Measurements from ENCODE around the gene DERL3. TPM values are rescaled to one million over a fixed set of nuclear protein-coding genes. Genes with fewer than 3 reads are reported as not detected.

Gene DERL3
- total RNA-seq, 2 experiments from 2014 or later, result 4.0 to 5.9 TPM

GRCh38 chr22:23828800-23829680 is 9.8 kb downstream of the DERL3 start:
- H3K36me3 Mint-ChIP-seq, result peaks cover 14% of the 10 kb centered on the region
- no peak overlapping the region for H3K4me3 Mint-ChIP-seq
- no peak overlapping the region for H3K27ac Mint-ChIP-seq
- H3K4me1 Mint-ChIP-seq, result no peaks in the 10 kb centered on the region
- no peaks in the 10 kb centered on the region for H3K27me3 Mint-ChIP-seq
- no peak for DNase-seq
- no peaks in the 10 kb centered on the region for H3K9me3 Mint-ChIP-seq

DNA sequence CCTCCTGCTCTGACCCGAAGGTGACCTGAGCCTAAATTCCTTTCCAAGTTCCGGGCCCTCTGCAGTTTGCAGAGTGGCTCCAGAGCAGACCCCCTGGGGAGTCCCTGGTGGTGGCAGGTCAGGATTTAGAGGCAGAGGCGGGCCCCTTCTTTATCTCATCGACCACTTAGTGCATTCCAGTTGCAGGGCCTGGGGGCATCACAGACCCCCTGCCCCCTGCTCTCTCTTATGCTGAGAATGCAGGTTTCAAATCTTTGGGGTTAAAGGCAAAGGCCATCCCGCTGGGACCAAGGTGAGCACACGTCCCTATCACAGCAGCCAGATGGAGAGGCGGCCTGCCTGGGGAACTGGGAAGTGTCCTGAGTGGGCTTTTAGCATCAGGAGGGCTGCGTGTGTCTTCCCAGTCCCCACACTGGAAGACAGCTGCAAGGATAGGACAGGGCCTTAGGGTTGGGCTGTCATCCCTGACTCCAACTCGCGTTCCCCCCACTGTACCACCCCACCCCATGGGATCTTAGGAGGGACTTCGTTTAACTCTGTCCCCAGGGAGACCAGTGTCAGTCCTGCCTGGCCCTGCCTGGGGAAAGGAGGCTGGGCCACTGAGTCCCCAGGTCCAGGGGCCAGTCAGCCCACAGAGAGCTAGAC is 11.3 kb downstream of the DERL3 start:
- Mint-ChIP-seq H3K9me3 (no peaks in the 10 kb centered on the region), H3K4me1 (no peaks in the 10 kb centered on the region), H3K4me3 (no peak overlapping the region), H3K36me3 (peaks cover 19% of the 10 kb centered on the region), H3K27ac (no peak overlapping the region), H3K27me3 (no peaks in the 10 kb centered on the region)
- no peak for DNase-seq

DNA sequence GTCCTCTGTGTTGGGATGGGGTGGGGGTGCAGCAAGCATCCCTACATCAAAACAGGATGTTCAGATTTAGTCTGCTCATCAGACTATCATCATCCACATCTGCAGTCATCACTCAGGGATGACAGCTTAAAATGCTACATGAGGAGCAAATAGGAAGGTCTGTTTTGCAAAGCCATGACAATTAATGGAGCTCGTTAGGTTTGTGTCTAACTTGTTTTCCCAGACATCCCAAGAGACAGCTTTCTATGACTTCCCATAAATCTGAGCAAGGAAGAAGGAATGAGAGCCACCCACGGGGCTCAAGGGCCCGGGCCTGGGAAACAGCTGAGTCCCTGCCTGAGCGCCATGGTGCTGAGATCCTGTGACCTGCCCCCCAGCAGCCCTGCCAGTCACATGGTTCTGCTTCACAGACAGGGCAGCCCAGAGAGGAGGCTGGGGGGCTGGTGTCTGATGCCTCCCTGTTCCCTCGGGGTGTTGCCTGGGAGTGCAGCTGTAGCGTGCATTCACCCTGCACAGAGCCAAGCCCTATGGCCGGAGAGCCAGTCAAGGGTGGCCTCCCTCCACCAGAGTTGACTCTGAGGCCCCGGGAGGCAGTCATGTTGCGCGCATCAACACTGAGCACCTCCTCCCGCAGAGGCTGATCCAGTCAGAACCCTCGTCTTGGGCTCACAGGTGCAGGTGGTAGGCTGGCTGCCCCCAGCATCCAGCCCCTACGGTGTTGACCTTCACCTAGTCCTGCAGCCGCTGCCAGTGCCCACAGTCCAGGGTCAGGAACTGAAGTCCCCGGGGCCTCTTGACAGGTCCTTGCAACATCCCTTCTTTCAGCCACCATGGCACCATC is 12.1 kb downstream of the DERL3 start:
- H3K27me3 Mint-ChIP-seq, result no peaks in the 10 kb centered on the region
- H3K9me3 Mint-ChIP-seq, result no peaks in the 10 kb centered on the region
- H3K27ac Mint-ChIP-seq, result peak overlapping the region; percentile 26
- peaks cover 19% of the 10 kb centered on the region for H3K36me3 Mint-ChIP-seq
- H3K4me1 Mint-ChIP-seq, result no peaks in the 10 kb centered on the region
- no peak for DNase-seq
- no peak overlapping the region for H3K4me3 Mint-ChIP-seq

- H3K27ac Mint-ChIP-seq, result peak overlapping the region; percentile 39
- H3K36me3 Mint-ChIP-seq, result peaks cover 21% of the 10 kb centered on the region
- H3K4me1 Mint-ChIP-seq, result peaks cover 7% of the 10 kb centered on the region
- no peaks in the 10 kb centered on the region for H3K9me3 Mint-ChIP-seq
- DNase-seq, result no peak
- H3K4me3 Mint-ChIP-seq, result no peak overlapping the region
- H3K27me3 Mint-ChIP-seq, result no peaks in the 10 kb centered on the region
Measured at GRCh38 chr22:23825246-23825905, 13.4 kb downstream of the DERL3 start.

GRCh38 chr22:23824476-23825245 is 14.1 kb downstream of the DERL3 start:
- H3K27ac Mint-ChIP-seq, result no peak overlapping the region
- DNase-seq, result no peak
- peaks cover 24% of the 10 kb centered on the region for H3K36me3 Mint-ChIP-seq
- no peaks in the 10 kb centered on the region for H3K9me3 Mint-ChIP-seq
- no peak overlapping the region for H3K4me3 Mint-ChIP-seq
- H3K27me3 Mint-ChIP-seq, result no peaks in the 10 kb centered on the region
- H3K4me1 Mint-ChIP-seq, result peaks cover 8% of the 10 kb centered on the region

- H3K4me1 Mint-ChIP-seq, result peaks cover 8% of the 10 kb centered on the region
- no peaks in the 10 kb centered on the region for H3K27me3 Mint-ChIP-seq
- peaks cover 27% of the 10 kb centered on the region for H3K36me3 Mint-ChIP-seq
- H3K9me3 Mint-ChIP-seq, result no peaks in the 10 kb centered on the region
- no peak overlapping the region for H3K4me3 Mint-ChIP-seq
- H3K27ac Mint-ChIP-seq, result no peak overlapping the region
- DNase-seq, result no peak
Measured at GRCh38 chr22:23823331-23823791, 15.4 kb downstream of the DERL3 start.

DNA sequence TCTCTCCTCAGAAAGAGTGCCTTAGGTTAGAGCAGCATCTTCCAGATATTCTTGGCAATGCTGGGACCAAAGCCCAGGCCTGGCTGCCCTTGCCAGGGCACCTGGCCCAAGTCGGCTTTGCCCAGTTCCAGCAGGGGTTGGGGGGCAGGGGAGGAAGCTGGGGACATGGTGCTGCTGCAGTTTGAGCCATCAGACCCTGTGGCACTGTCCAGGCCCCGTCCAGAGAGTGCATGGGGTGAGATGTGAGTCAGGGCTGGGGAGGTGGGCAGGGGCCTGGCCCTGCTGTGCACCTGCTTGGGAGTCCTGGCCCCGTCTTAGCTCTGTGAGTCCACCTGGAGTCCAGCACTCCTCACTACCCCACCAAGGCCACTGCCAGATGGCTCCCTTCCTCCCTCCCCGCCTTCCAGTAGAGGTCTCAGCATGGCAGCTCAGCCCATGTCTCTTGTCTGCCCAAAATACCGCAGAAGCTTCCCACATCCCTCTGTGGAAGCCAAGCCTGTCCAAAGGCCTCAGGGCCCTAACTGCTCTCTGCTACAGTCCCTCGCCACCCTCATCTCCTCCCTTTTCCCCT is 16.6 kb downstream of the DERL3 start:
- Mint-ChIP-seq H3K9me3 (no peaks in the 10 kb centered on the region), H3K4me3 (no peak overlapping the region), H3K4me1 (peaks cover 8% of the 10 kb centered on the region), H3K36me3 (peaks cover 29% of the 10 kb centered on the region), H3K27me3 (no peaks in the 10 kb centered on the region), H3K27ac (no peak overlapping the region)
- DNase-seq, result no peak

DNA sequence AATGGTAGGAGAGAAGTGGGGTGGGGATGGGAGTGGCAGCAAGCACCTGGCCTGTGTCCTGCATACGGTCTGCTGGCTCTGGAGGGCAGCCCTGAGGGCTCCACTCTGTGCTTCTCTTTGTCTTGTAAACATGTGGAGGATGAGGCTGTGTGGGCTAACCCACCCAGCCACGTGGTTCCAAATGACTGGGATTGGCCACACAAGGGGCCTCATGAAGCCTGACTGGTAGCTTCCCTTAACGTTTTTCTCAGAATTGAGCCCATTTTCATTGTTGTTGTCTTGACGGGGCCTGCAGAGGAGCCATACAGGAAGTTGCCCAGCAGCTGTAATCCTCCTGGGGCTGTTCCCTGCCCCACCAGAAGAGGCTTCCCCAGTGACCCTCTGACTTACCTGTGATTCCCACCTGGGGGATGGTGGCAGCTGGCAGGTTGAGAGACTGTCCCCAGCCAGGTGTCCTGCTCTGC is 18.0 kb downstream of the DERL3 start:
- Mint-ChIP-seq H3K27ac (peak overlapping the region; percentile 72), H3K9me3 (no peaks in the 10 kb centered on the region), H3K4me1 (peaks cover 8% of the 10 kb centered on the region), H3K27me3 (no peaks in the 10 kb centered on the region), H3K4me3 (no peak overlapping the region), H3K36me3 (peaks cover 30% of the 10 kb centered on the region)
- peak; percentile 13 for DNase-seq

DNA sequence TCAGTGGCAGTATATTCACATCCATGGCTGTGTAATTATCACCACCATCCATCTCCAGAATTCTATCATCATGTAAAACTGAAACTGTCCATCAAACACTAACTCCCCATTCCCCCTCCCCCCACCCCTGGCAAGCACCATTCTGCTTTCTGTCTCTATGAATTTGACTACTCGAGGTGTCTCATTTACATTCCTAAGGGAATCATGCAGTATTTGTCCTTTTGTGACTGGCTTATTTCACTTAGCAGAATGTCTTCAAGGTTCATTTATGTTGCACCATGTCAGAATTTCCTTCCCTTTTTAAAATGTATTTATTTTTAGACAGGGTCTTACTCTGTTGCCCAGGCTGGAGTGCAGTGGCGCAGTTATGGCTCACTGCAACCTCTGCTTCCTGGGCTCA is 20.3 kb downstream of the DERL3 start:
- no peak overlapping the region for H3K27ac Mint-ChIP-seq
- H3K36me3 Mint-ChIP-seq, result peaks cover 27% of the 10 kb centered on the region
- peaks cover 8% of the 10 kb centered on the region for H3K4me1 Mint-ChIP-seq
- no peaks in the 10 kb centered on the region for H3K9me3 Mint-ChIP-seq
- H3K27me3 Mint-ChIP-seq, result no peaks in the 10 kb centered on the region
- DNase-seq, result no peak
- H3K4me3 Mint-ChIP-seq, result no peak overlapping the region

DNA sequence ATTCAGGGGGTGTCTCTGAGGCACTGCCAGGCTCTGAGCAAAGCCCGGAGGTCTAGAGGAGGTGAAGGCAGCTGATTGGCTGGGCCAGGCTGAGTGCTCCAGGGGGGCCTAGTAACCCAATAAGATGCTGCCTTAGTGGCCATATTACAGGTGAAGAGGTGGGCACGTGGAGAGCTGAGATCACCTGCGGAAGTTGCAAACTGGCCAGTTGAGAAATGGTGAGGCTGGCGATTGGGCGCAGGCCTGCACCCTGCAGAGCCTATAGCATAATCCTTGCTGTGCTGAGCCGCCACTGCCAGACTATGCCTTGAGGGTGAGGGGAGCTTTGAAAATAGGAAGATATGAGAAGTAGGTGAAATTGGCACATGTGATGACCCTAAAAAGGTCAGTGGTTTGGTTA is 21.7 kb downstream of the DERL3 start:
- DNase-seq, result no peak
- H3K27ac Mint-ChIP-seq, result no peak overlapping the region
- peaks cover 8% of the 10 kb centered on the region for H3K4me1 Mint-ChIP-seq
- H3K4me3 Mint-ChIP-seq, result no peak overlapping the region
- H3K27me3 Mint-ChIP-seq, result no peaks in the 10 kb centered on the region
- no peaks in the 10 kb centered on the region for H3K9me3 Mint-ChIP-seq
- H3K36me3 Mint-ChIP-seq, result peaks cover 23% of the 10 kb centered on the region

DNA sequence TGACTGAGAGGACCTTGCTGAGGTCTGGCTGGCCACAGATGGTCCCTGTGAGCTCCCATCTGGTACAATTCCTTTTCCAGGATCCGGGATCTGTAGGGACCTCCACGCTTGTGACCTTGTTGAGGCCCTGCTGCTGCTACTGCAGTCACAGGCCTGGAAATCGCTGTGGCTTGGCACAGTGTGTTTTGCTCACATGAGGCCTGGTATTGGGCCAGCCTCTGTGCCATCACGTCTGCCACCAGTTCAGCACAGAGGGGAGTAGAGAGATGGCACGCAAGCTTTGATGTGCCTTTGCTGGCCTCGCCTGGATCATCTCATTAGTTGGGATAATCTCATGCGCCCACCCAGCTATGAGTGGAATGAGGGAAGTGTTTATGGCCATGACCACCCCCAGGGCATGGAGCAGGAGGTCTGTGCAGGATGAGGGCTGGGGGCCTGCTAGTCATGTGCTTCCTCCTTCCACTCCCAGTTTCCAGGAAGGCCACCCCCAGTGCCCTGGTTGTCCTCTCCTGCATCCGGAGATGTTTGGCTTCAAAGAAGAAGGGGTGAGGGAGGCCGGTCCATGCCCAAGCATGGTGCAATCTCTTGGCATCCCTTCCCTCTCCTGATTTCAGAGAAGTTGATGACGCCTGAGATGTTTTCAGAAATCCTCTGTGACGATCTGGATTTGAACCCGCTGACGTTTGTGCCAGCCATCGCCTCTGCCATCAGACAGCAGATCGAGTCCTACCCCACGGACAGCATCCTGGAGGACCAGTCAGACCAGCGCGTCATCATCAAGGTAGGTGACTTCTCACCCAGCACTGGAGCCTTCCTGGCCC is 22.4 kb downstream of the DERL3 start:
- no peak for DNase-seq
- H3K27ac Mint-ChIP-seq, result no peak overlapping the region

GRCh38 chr22:23815541-23816155 is 23.2 kb downstream of the DERL3 start:
- Mint-ChIP-seq H3K27ac (no peak overlapping the region), H3K4me3 (no peak overlapping the region), H3K4me1 (peaks cover 4% of the 10 kb centered on the region), H3K36me3 (peaks cover 22% of the 10 kb centered on the region), H3K27me3 (no peaks in the 10 kb centered on the region), H3K9me3 (no peaks in the 10 kb centered on the region)
- DNase-seq, result no peak

More for the DNA sequence above, 22.4 kb downstream of the DERL3 start:
- Mint-ChIP-seq H3K36me3 (peaks cover 23% of the 10 kb centered on the region), H3K4me3 (no peak overlapping the region), H3K4me1 (peaks cover 8% of the 10 kb centered on the region), H3K9me3 (no peaks in the 10 kb centered on the region), H3K27me3 (no peaks in the 10 kb centered on the region)

DNA sequence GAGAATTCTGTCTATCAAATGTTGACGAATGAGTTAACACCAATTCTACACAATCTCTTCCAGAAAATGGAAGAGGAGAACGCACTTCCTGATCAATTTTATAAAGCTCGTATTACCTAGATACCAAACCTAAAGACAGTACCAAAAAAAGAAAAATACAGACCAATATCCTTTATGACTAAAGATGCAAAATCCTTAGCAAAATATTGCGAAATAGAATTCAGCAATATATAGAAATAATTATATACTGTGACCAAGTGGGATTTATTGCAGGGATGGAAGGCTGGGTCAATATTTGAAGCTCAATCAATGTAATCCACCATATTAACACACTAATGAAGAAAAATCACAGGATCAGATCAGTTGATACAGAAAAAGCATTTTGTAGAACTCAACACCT is 26.4 kb downstream of the DERL3 start:
- DNase-seq, result no peak
- Mint-ChIP-seq H3K27me3 (no peaks in the 10 kb centered on the region), H3K36me3 (peaks cover 10% of the 10 kb centered on the region), H3K27ac (no peak overlapping the region), H3K4me1 (no peaks in the 10 kb centered on the region), H3K4me3 (no peak overlapping the region), H3K9me3 (no peaks in the 10 kb centered on the region)

Data from activated naive CD8-positive, alpha-beta T cell treated with anti-CD3 and anti-CD28 coated beads for 36 hours (primary cell).